IMR-90 (cell line): Measurements from ENCODE around the gene CCM2. TPM values are rescaled to one million over a fixed set of nuclear protein-coding genes. Genes with fewer than 3 reads are reported as not detected.

ENCODE experiments used
- ATAC-seq: fragments of 200-7000 bp; cut with Tn5 transposase; 2 replicates; pipeline ENCODE4 v1.9.1; 2020; ENCODE audit warnings: low read depth, mild to moderate bottlenecking, moderate library complexity
- BruUV-seq: library from RNA; stranded (reverse); fragments of 400-500 nt; replicated peaks from 2 replicates; lab custom pipeline; 2021; lab: Mats Ljungman, UMichigan
- CTCF ChIA-PET: fragments of 300-600 bp; formaldehyde crosslinking; extraction: SDS; loops from one replicate; lab custom pipeline; 2021; ENCODE audit warnings: antibody characterized with exemption; lab: Yijun Ruan, JAX
- POLR2A ChIA-PET: fragments of 300-600 bp; sonication (Branson Sonifier 250); formaldehyde crosslinking; loops from one replicate; lab custom pipeline; 2022; ENCODE audit warnings: antibody characterized with exemption; ENCODE audit not compliant: unreplicated experiment; lab: Charles Lee
- DNase-seq: peaks from one replicate; pipeline ENCODE4 v3.0.0; 2013
- H2AFZ ChIP-seq: replicated peaks from 2 replicates; pipeline ENCODE3; 2013; ENCODE audit warnings: low read length, mild to moderate bottlenecking; ENCODE audit not compliant: poor library complexity
- H2AK5ac ChIP-seq: 2 replicates; pipeline ENCODE4 v1.6.1; 2013; ENCODE audit warnings: low read depth, low read length, inconsistent platforms
- H2AK9ac ChIP-seq: replicated peaks from 2 replicates; pipeline ENCODE3; 2013; ENCODE audit warnings: mild to moderate bottlenecking, low read depth, low read length, moderate library complexity; ENCODE audit not compliant: poor library complexity
- H2BK120ac ChIP-seq: 2 replicates; pipeline ENCODE4 v1.6.1; 2013; ENCODE audit warnings: low read depth, low read length, inconsistent platforms
- H2BK15ac ChIP-seq: 3 replicates; pipeline ENCODE4 v1.6.1; 2013; ENCODE audit warnings: low read depth, low read length, inconsistent platforms
- H2BK20ac ChIP-seq: 2 replicates; pipeline ENCODE4 v1.6.1; 2013; ENCODE audit warnings: low read depth, mild to moderate bottlenecking, inconsistent platforms, low read length, moderate library complexity
- H2BK5ac ChIP-seq: 2 replicates; pipeline ENCODE4 v1.6.1; 2013; ENCODE audit warnings: mild to moderate bottlenecking, low read depth, low read length, inconsistent platforms; ENCODE audit not compliant: poor library complexity, severe bottlenecking
- H3K14ac ChIP-seq: replicated peaks from 2 replicates; pipeline ENCODE4 v1.6.1; 2013; ENCODE audit warnings: low read depth, low read length, inconsistent platforms
- H3K18ac ChIP-seq: 2 replicates; pipeline ENCODE4 v1.6.1; 2013; ENCODE audit warnings: low read depth, low read length, control low read depth
- H3K23ac ChIP-seq: 2 replicates; pipeline ENCODE4 v1.6.1; 2013; ENCODE audit warnings: low read depth, low read length, inconsistent platforms
- H3K27ac ChIP-seq: 2 replicates; pipeline ENCODE4 v1.5.1; 2013; ENCODE audit warnings: mild to moderate bottlenecking, control low read depth, low read length; ENCODE audit not compliant: insufficient read depth
- H3K27me3 ChIP-seq: 2 replicates; pipeline ENCODE4 v1.6.1; 2013; ENCODE audit warnings: low read length; ENCODE audit not compliant: control insufficient read depth, insufficient read depth
- H3K36me3 ChIP-seq: 2 replicates; pipeline ENCODE4 v1.6.1; 2013; ENCODE audit warnings: low read length, mixed read lengths; ENCODE audit not compliant: control insufficient read depth, insufficient read depth
- H3K4ac ChIP-seq: 2 replicates; pipeline ENCODE4 v1.6.1; 2013; ENCODE audit warnings: low read depth, low read length, inconsistent platforms
- H3K4me1 ChIP-seq: 2 replicates; pipeline ENCODE4 v1.6.1; 2013; ENCODE audit warnings: low read length, mixed read lengths; ENCODE audit not compliant: control insufficient read depth, insufficient read depth
- H3K4me2 ChIP-seq: 2 replicates; pipeline ENCODE4 v1.6.1; 2013; ENCODE audit warnings: low read depth, mild to moderate bottlenecking, control low read depth, low read length, moderate library complexity
- H3K4me3 ChIP-seq: 2 replicates; pipeline ENCODE4 v1.5.1; 2013; ENCODE audit warnings: low read depth, mild to moderate bottlenecking, control low read depth, low read length, moderate library complexity; ENCODE audit not compliant: insufficient read depth
- H3K56ac ChIP-seq: 2 replicates; pipeline ENCODE4 v1.6.1; 2013; ENCODE audit warnings: low read length, inconsistent platforms; ENCODE audit not compliant: insufficient read depth; ENCODE audit errors: extremely low read depth
- H3K79me1 ChIP-seq, 2 experiments: 2 replicates each; pipeline ENCODE4 v1.6.1; 2013; ENCODE audit warnings: low read length in 2 of 2, inconsistent platforms in 1 of 2, low read depth in 1 of 2
- H3K9ac ChIP-seq: 2 replicates; pipeline ENCODE4 v1.6.1; 2013; ENCODE audit warnings: low read depth, low read length, control low read depth
- H3K9me1 ChIP-seq: 2 replicates; pipeline ENCODE4 v1.6.1; 2013; ENCODE audit warnings: low read length, inconsistent platforms; ENCODE audit not compliant: insufficient read depth
- H3K9me3 ChIP-seq: 2 replicates; pipeline ENCODE4 v1.6.1; 2013; ENCODE audit warnings: low read length; ENCODE audit not compliant: control insufficient read depth, insufficient read depth
- H4K20me1 ChIP-seq: 2 replicates; pipeline ENCODE4 v1.6.1; 2013; ENCODE audit warnings: low read length, inconsistent platforms; ENCODE audit not compliant: insufficient read depth
- H4K5ac ChIP-seq: 2 replicates; pipeline ENCODE4 v1.6.1; 2013; ENCODE audit warnings: mild to moderate bottlenecking, low read depth, low read length, control low read depth
- H4K8ac ChIP-seq, 2 experiments: 2 replicates each; pipeline ENCODE4 v1.6.1; 2013; ENCODE audit warnings: low read depth in 2 of 2, low read length in 2 of 2, control low read depth in 1 of 2, inconsistent platforms in 1 of 2
- H4K91ac ChIP-seq: 2 replicates; pipeline ENCODE4 v1.6.1; 2013; ENCODE audit warnings: low read depth, low read length, inconsistent platforms; ENCODE audit not compliant: insufficient read depth
- BHLHE40 ChIP-seq: fragments of 150-350 bp; IDR thresholded peaks from 2 replicates; pipeline ENCODE4 v1.6.1; 2016; ENCODE audit warnings: mild to moderate bottlenecking, low read depth, low read length
- CEBPB ChIP-seq: IDR thresholded peaks from 2 replicates; pipeline ENCODE4 v1.6.1; 2012; ENCODE audit warnings: low read depth, low read length, improper control_type of control experiment
- CHD1 ChIP-seq: IDR thresholded peaks from 2 replicates; pipeline ENCODE4 v1.6.1; 2012; ENCODE audit warnings: low read depth, low read length, improper control_type of control experiment
- CTCF ChIP-seq: conservative IDR thresholded peaks from 2 replicates; pipeline ENCODE4 v1.5.1; 2012; ENCODE audit warnings: mild to moderate bottlenecking, low read depth, low read length, improper control_type of control experiment
- ELK1 ChIP-seq: fragments of 150-350 bp; IDR thresholded peaks from 2 replicates; pipeline ENCODE4 v1.6.1; 2016; ENCODE audit warnings: low read depth, mild to moderate bottlenecking, low read length, moderate library complexity, borderline replicate concordance
- FOS ChIP-seq: fragments of 150-350 bp; IDR thresholded peaks from 2 replicates; pipeline ENCODE4 v1.6.1; 2016; ENCODE audit warnings: low read depth, low read length
- MAFK ChIP-seq: IDR thresholded peaks from 2 replicates; pipeline ENCODE4 v1.6.1; 2012; ENCODE audit warnings: low read depth, low read length, improper control_type of control experiment
- MAZ ChIP-seq: IDR thresholded peaks from 2 replicates; pipeline ENCODE4 v1.6.1; 2012; ENCODE audit warnings: low read depth, mild to moderate bottlenecking, low read length, improper control_type of control experiment, moderate library complexity, borderline replicate concordance
- MXI1 ChIP-seq: IDR thresholded peaks from 2 replicates; pipeline ENCODE4 v1.6.1; 2012; ENCODE audit warnings: low read depth, mild to moderate bottlenecking, low read length, moderate library complexity, borderline replicate concordance
- NFE2L2 ChIP-seq: fragments of 150-350 bp; IDR thresholded peaks from 2 replicates; pipeline ENCODE4 v1.6.1; 2016; ENCODE audit warnings: low read depth, mild to moderate bottlenecking, low read length
- POLR2A ChIP-seq: IDR thresholded peaks from 2 replicates; pipeline ENCODE4 v1.6.1; 2012; ENCODE audit warnings: mild to moderate bottlenecking, low read depth, low read length
- RAD21 ChIP-seq: IDR thresholded peaks from 2 replicates; pipeline ENCODE4 v1.6.1; 2012; ENCODE audit warnings: low read length, improper control_type of control experiment
- RCOR1 ChIP-seq: IDR thresholded peaks from 2 replicates; pipeline ENCODE4 v1.6.1; 2012; ENCODE audit warnings: mild to moderate bottlenecking, low read length, improper control_type of control experiment; ENCODE audit not compliant: insufficient replicate concordance
- RFX5 ChIP-seq: IDR thresholded peaks from 2 replicates; pipeline ENCODE4 v1.8.0; 2012; ENCODE audit warnings: low read depth, mild to moderate bottlenecking, low read length, moderate library complexity
- SMC3 ChIP-seq: fragments of 150-350 bp; IDR thresholded peaks from 2 replicates; pipeline ENCODE4 v1.6.1; 2016; ENCODE audit warnings: low read depth, mild to moderate bottlenecking, antibody characterized with exemption, low read length, moderate library complexity
- USF2 ChIP-seq: fragments of 150-350 bp; IDR thresholded peaks from 2 replicates; pipeline ENCODE4 v1.6.1; 2017; ENCODE audit warnings: mild to moderate bottlenecking, antibody characterized with exemption, low read length, low read depth
- WGBS, 2 experiments: methylation state at CpG; one replicate each; pipeline versions ENCODE4 v1.1.5 to v1.1.7; 2013; ENCODE audit warnings: missing lambda C conversion rate in 2 of 2; ENCODE audit not compliant: insufficient read length in 1 of 2; ENCODE audit errors: extremely low coverage in 2 of 2; 5-methylcytosine and 5-hydroxymethylcytosine counted together
- dilution Hi-C: fragments of 300-500 bp; cut with HindIII; formaldehyde crosslinking; loops from one replicate; pipeline ENCODE4 v1.14.3; 2018; ENCODE audit warnings: low sequenced_read_pairs; ENCODE audit not compliant: unreplicated experiment
- in situ Hi-C: fragments of 300-500 bp; cut with MboI; formaldehyde crosslinking; loops from 3 replicates; pipeline ENCODE4 v1.14.3; 2019; ENCODE audit warnings: low sequenced_read_pairs, inconsistent platforms, mixed read lengths
- intact Hi-C: fragments of 100-400 bp; cut with micrococcal nuclease; formaldehyde crosslinking; loops from 2 replicates; pipeline ENCODE4 v1.10.0; 2022
- polyA plus RNA-seq, 3 experiments: library from polyadenylated mRNA; depleted of rRNA; stranded (reverse); fragments of >200 nt; gene quantifications; 2 replicates each; pipeline ENCODE4 v1.2.3, GENCODE V29; 2012; ENCODE audit warnings: low replicate concordance in 1 of 3
- total RNA-seq: library from RNA; depleted of rRNA; stranded (reverse); fragments of >200 nt; gene quantifications from 2 replicates; pipeline ENCODE4 v1.2.3, GENCODE V29; 2012

Gene CCM2
- total and polyA plus RNA-seq, 2 of the 4 experiments (the other 2 are of a cell fraction) = 65.2 to 78.5 TPM

DNA sequence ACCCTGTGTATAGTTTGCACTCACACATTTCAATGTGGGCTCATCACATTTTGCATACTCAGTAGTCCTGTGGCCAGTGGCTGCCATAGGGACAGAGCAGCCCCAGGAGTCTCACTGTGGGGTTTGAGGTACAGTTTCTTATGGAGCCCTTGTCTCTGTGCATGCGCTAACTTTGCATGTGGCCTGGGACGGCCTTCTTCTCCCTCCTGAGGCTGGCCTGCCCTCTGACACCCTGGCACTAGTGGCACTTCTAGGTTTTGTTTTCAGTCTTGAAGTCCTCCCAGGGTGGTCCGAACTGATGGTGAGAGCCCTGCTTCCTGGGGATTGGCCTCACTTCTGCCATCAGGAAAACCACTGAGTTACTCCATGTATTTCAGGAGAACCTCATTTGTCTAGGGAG is 67.6 kb downstream of the CCM2 start:
- no peak overlapping the region for H2BK20ac ChIP-seq
- peaks cover 7% of the 10 kb centered on the region; the same call in 1 of the 2 replicates for H4K20me1 ChIP-seq
- intact Hi-C loops = no loop called here
- H3K27me3 ChIP-seq = no peaks in the 10 kb centered on the region
- H2AFZ ChIP-seq = no peak overlapping the region
- peaks cover 57% of the 10 kb centered on the region for H3K36me3 ChIP-seq
- H3K4me1 ChIP-seq = no peaks in the 10 kb centered on the region
- H3K14ac ChIP-seq = no peak overlapping the region
- no peak overlapping the region for H2AK5ac ChIP-seq
- CTCF ChIA-PET = no interaction called here
- H3K56ac ChIP-seq = no peak overlapping the region
- no peak overlapping the region for H3K4ac ChIP-seq
- no peak overlapping the region for H3K18ac ChIP-seq
- H4K91ac ChIP-seq = no peak overlapping the region
- in situ Hi-C loops = no loop called here
- POLR2A ChIA-PET = no interaction called here
- H3K9me3 ChIP-seq = no peaks in the 10 kb centered on the region
- no peak overlapping the region for H2BK15ac ChIP-seq
- no peak overlapping the region for H4K5ac ChIP-seq
- dilution Hi-C loops = no loop called here
- WGBS, 2 experiments = no CpG with 5 or more reads among the region's 3 CpGs
- no TSS peak for BruUV-seq
- H3K23ac ChIP-seq = no peak overlapping the region
- no peak overlapping the region for H2BK120ac ChIP-seq
- no peak overlapping the region for H3K4me3 ChIP-seq
- H3K79me1 ChIP-seq = peaks cover 26 to 55% of the 10 kb centered on the region in 2 experiments
- no peak for TF ChIP-seq NFE2L2
- TF ChIP-seq CTCF = no peak
- no peak for TF ChIP-seq MXI1
- no peak for TF ChIP-seq CEBPB
- TF ChIP-seq ELK1 = no peak
- no peak for TF ChIP-seq FOS
- no peak for TF ChIP-seq POLR2A
- TF ChIP-seq MAFK = no peak
- TF ChIP-seq RFX5 = no peak
- no peak for TF ChIP-seq SMC3
- no peak for TF ChIP-seq CHD1
- TF ChIP-seq RCOR1 = no peak
- no peak for TF ChIP-seq MAZ
- TF ChIP-seq BHLHE40 = no peak
- no peak for TF ChIP-seq RAD21
- no peak for TF ChIP-seq USF2
- H3K27ac ChIP-seq = no peak overlapping the region
- peaks cover 11% of the 10 kb centered on the region for H3K9me1 ChIP-seq
- no peak overlapping the region for H2BK5ac ChIP-seq
- no peak overlapping the region for H3K4me2 ChIP-seq
- H3K9ac ChIP-seq = no peak overlapping the region
- no peak overlapping the region for H4K8ac ChIP-seq
- no peak overlapping the region for H2AK9ac ChIP-seq
- no peak for DNase-seq
- no peak for ATAC-seq
